GM19025 (cell line): ENCODE data around the gene WNT9B.

Experiments
- ATAC-seq: cut with Tn5 transposase; IDR thresholded peaks from one replicate; pipeline ENCODE4 v1.9.1; 2021; ENCODE audit warnings: mild to moderate bottlenecking, low read depth, moderate library complexity; ENCODE audit not compliant: unreplicated experiment

The WNT9B gene

GRCh38 chr17:46853896-46854444 is 2.6 kb downstream of the WNT9B start:
- no peak for ATAC-seq

GRCh38 chr17:46854515-46854914 is 3.1 kb downstream of the WNT9B start:
- ATAC-seq, result no peak

GRCh38 chr17:46854948-46855347 is 3.6 kb downstream of the WNT9B start:
- ATAC-seq, result no peak

GRCh38 chr17:46857600-46857999 is 6.2 kb downstream of the WNT9B start:
- no peak for ATAC-seq

GRCh38 chr17:46859996-46860395 is 8.6 kb downstream of the WNT9B start:
- ATAC-seq, result no peak

GRCh38 chr17:46862949-46863348 is 11.6 kb downstream of the WNT9B start:
- ATAC-seq, result no peak

- ATAC-seq, result no peak
These were observed 12.2 kb downstream of the WNT9B start for GRCh38 chr17:46863383-46864121.

GRCh38 chr17:46865100-46865499 is 13.7 kb downstream of the WNT9B start:
- no peak for ATAC-seq

- no peak for ATAC-seq
These were observed 14.9 kb downstream of the WNT9B start for GRCh38 chr17:46866325-46866724.

GRCh38 chr17:46866747-46867146 is 15.4 kb downstream of the WNT9B start:
- no peak for ATAC-seq

- ATAC-seq, result no peak
These were observed 17.4 kb downstream of the WNT9B start for GRCh38 chr17:46868689-46869187.

- ATAC-seq, result no peak
These were observed 17.9 kb downstream of the WNT9B start for GRCh38 chr17:46869296-46869695.

- ATAC-seq, result no peak
These were observed 18.8 kb downstream of the WNT9B start for GRCh38 chr17:46869975-46870803.

- ATAC-seq, result no peak
These were observed 21.0 kb downstream of the WNT9B start for GRCh38 chr17:46872421-46872820.

GRCh38 chr17:46873941-46874645 is 22.7 kb downstream of the WNT9B start:
- no peak for ATAC-seq

- no peak for ATAC-seq
These were observed 23.5 kb downstream of the WNT9B start for GRCh38 chr17:46874906-46875305.

- no peak for ATAC-seq
These were observed 24.5 kb downstream of the WNT9B start for GRCh38 chr17:46875849-46876352.

- ATAC-seq, result no peak
These were observed 25.0 kb downstream of the WNT9B start for GRCh38 chr17:46876353-46876887.

GRCh38 chr17:46876926-46877325 is 25.5 kb downstream of the WNT9B start:
- no peak for ATAC-seq

- ATAC-seq, result no peak
These were observed 26.1 kb downstream of the WNT9B start for GRCh38 chr17:46877466-46877865.
